Bronchial epithelial cell (primary cell): ENCODE measurements around the gene UBE2O. TPM values are rescaled to one million over a fixed set of nuclear protein-coding genes. Genes with fewer than 3 reads are reported as not detected.

Experiments used
- DNase-seq: peaks from one replicate; pipeline ENCODE4 v3.0.0-alpha.2; 2010; ENCODE audit warnings: low read depth
- FAIRE-seq: peaks from 2 replicates; lab custom pipeline; 2011; peaks lifted over from hg19 to GRCh38; lab: Jason Lieb, UNC
- H3K27me3 ChIP-seq: 2 replicates; pipeline ENCODE4 v1.5.1; 2011; ENCODE audit warnings: low read length; ENCODE audit not compliant: control insufficient read depth, insufficient read depth
- H3K36me3 ChIP-seq: 2 replicates; pipeline ENCODE4 v1.5.1; 2011; ENCODE audit warnings: low read length; ENCODE audit not compliant: control insufficient read depth, insufficient read depth
- H3K4me3 ChIP-seq: 2 replicates; pipeline ENCODE4 v1.5.1; 2011; ENCODE audit warnings: mild to moderate bottlenecking, low read depth, low read length, control low read depth
- total RNA-seq: library from RNA; depleted of rRNA; stranded (reverse); fragments of >200 nt; gene quantifications from 2 replicates; pipeline ENCODE4 v1.2.1, GENCODE V29; 2014
- TF ChIP-seq, protein P1 (sequence below): IDR thresholded peaks from 2 replicates; pipeline ENCODE4 v1.5.1; 2011; ENCODE audit warnings: mild to moderate bottlenecking, moderate library complexity, low read length, control low read depth, inconsistent platforms; ENCODE audit not compliant: insufficient read depth, severe bottlenecking

UBE2O gene
- total RNA-seq, 1 donor from 2014 or later = 15.8 TPM

DNA sequence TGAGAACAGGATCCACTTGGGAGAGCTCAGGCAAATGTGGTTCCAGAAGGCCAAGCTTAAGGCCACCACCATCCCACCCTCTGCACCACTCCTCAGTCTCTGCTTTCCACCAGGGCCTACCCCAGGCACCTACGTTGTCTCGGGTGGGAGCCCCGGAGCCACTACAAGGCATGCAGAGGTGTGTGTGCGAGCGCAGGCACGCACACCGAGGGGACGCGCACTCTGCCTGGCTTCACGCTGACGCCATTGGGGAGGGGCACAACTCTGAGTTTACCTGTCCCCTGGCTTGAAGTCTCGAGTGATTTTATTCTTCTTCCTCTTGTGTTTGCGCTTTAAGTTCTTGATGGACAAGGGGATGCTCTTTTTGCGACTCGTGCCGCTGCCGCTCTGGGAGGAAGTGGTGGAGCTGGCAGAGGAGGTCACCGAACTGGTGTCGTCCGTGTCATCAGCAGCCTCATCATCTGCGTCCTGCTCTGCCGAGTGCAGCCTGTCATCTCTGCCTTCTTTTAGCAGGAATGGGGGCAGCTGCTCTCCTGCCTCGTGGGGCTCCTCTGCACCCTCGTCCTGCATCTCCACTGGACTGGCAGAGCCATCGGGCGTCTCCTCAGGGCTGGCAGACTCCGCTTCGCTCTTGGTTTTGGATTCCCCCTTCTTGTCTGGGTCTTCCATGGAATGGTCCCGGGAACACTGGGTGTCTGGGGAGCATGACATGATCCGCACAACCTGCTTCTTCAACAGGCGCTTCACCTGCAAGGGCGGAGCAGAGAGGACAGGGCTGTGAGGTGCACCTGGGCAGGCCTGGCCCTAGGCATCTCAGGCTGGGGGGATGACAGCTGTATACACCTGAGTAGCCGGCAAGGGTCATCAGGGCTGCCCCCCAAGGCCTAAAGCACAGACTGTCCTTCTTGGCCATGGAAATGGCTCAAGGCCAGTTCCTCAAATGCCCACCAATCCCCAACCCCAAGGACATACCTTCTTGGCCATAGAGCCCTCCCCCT, 53.5 kb downstream of the UBE2O start:
- H3K27me3 ChIP-seq = no peaks in the 10 kb centered on the region
- FAIRE-seq = no peak
- H3K36me3 ChIP-seq = peaks cover 40% of the 10 kb centered on the region

GRCh38 chr17:76398523-76399174, 54.3 kb downstream of the UBE2O start:
- Histone ChIP-seq H3K36me3 (peaks cover 40% of the 10 kb centered on the region), H3K4me3 (no peak overlapping the region), H3K27me3 (no peaks in the 10 kb centered on the region)
- DNase-seq = no peak
- TF ChIP-seq, protein P1, sequence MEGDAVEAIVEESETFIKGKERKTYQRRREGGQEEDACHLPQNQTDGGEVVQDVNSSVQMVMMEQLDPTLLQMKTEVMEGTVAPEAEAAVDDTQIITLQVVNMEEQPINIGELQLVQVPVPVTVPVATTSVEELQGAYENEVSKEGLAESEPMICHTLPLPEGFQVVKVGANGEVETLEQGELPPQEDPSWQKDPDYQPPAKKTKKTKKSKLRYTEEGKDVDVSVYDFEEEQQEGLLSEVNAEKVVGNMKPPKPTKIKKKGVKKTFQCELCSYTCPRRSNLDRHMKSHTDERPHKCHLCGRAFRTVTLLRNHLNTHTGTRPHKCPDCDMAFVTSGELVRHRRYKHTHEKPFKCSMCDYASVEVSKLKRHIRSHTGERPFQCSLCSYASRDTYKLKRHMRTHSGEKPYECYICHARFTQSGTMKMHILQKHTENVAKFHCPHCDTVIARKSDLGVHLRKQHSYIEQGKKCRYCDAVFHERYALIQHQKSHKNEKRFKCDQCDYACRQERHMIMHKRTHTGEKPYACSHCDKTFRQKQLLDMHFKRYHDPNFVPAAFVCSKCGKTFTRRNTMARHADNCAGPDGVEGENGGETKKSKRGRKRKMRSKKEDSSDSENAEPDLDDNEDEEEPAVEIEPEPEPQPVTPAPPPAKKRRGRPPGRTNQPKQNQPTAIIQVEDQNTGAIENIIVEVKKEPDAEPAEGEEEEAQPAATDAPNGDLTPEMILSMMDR = no peak
- FAIRE-seq = no peak

More for the DNA sequence above, 53.5 kb downstream of the UBE2O start:
- DNase-seq = no peak
- no peak overlapping the region for H3K4me3 ChIP-seq
- TF ChIP-seq, protein P1 = no peak

DNA sequence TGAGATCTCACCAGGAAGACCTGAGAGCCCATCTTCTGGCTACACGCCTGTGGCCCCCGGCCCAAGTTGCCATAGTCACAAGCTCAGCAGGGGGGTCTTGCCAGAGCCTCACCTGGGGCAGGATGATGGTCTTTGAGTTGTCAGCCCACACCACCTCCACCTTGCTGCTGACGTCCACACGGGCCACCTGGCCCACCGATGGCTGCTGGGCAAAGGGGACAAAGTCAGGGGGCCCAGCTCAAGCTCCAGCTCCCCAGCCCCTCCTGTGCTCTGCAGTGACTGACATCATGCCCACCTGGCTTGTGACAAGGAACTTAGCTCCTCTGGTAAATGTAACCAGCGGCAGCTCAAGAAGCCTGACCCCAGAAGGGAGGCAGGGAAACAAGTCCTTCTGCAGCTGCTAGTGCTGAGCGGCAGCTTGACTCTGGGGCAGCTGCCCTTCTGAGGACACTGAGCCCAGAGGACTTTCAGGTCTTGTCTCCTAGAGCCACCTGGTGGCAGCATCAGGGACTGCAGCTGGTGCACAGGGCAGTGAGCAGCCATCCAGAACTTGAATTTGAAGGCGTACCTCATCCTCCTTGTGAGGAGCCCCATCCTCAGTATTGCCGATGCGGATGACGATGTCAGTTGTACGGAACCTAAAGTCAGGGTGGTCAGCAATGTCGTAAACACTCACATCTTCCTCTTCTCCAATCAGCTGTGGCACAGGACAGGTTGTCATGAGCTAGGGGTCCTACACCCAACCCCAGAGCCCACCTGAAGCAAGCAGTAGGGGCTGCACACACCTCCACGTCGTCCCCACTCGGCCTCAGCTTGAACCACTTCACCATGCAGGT, 55.0 kb downstream of the UBE2O start:
- Histone ChIP-seq H3K27me3 (no peaks in the 10 kb centered on the region), H3K36me3 (peaks cover 40% of the 10 kb centered on the region), H3K4me3 (no peak overlapping the region)
- DNase-seq = peak; percentile 70
- TF ChIP-seq, protein P1 = peak; percentile 97
- peak; percentile 97 for FAIRE-seq

GRCh38 chr17:76397184-76397583, 55.8 kb downstream of the UBE2O start:
- no peak for FAIRE-seq

GRCh38 chr17:76395980-76396379, 57.0 kb downstream of the UBE2O start:
- DNase-seq (no peak), FAIRE-seq (no peak)
- H3K4me3 ChIP-seq = no peak overlapping the region
- TF ChIP-seq, protein P1 = no peak
- H3K27me3 ChIP-seq = no peaks in the 10 kb centered on the region
- H3K36me3 ChIP-seq = peaks cover 40% of the 10 kb centered on the region

More at GRCh38 chr17:76397184-76397583, 55.8 kb downstream of the UBE2O start:
- Histone ChIP-seq H3K36me3 (peaks cover 35% of the 10 kb centered on the region), H3K27me3 (no peaks in the 10 kb centered on the region), H3K4me3 (no peak overlapping the region)
- TF ChIP-seq, protein P1 = no peak
- DNase-seq = no peak
